ENCODE results near the gene NOL11. TPM values are rescaled to one million over a fixed set of nuclear protein-coding genes. Genes with fewer than 3 reads are reported as not detected.

NOL11 gene
- total RNA-seq, 1 donor from 2014 or later = 70.6 TPM

GRCh38 chr17:67707442-67707841 is 10.3 kb upstream of the NOL11 start:
- ATAC-seq (ENCODE audit: low read depth) = no peak
- no peaks in the 10 kb centered on the region for H3K9me3 Mint-ChIP-seq
- POLR2A ChIA-PET = interaction anchor here (1.3 kb wide), 1 partner anchor 10 kb away, joined by 3 read pairs; no protein-coding TSS in a partner anchor

DNA sequence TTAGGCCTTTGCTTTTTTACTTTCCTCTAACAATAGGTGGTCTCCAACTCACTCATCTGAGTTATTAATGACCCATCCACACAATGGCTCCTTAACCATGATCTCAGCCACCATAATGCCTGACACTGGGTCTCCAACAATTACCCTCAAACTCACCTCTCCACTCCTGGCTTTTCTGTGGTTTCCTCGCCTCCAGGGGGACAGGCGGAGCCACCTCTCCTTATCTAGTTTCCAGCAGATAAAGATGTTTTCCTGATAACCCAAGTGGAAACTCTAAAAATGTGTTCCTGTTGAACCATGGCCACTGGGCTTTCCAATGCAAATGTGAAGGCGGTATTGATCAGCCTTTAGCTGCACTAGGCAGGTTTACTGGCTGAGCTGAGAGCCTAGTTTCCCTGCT is 9.4 kb upstream of the NOL11 start:
- POLR2A ChIA-PET = no interaction called here
- Mint-ChIP-seq H3K4me3 (no peak overlapping the region), H3K9me3 (no peaks in the 10 kb centered on the region), H3K4me1 (no peaks in the 10 kb centered on the region), H3K36me3 (ENCODE audit: low read depth) (no peaks in the 10 kb centered on the region), H3K27ac (no peak overlapping the region), H3K27me3 (peaks cover 2% of the 10 kb centered on the region)
- no peak for ATAC-seq (ENCODE audit: low read depth)
- CTCF ChIA-PET = no interaction called here
- intact Hi-C loops (cut with micrococcal nuclease) = no loop called here
- no peak for DNase-seq
- no peak for TF ChIP-seq CTCF (IDR thresholded peaks at IDR 0.05)

More at GRCh38 chr17:67707442-67707841, 10.3 kb upstream of the NOL11 start:
- Mint-ChIP-seq H3K4me1 (no peaks in the 10 kb centered on the region), H3K27me3 (peaks cover 2% of the 10 kb centered on the region), H3K36me3 (ENCODE audit: low read depth) (no peaks in the 10 kb centered on the region), H3K4me3 (no peak overlapping the region), H3K27ac (no peak overlapping the region)
- no peak for DNase-seq
- TF ChIP-seq CTCF (IDR thresholded peaks at IDR 0.05) = no peak
- intact Hi-C loops (cut with micrococcal nuclease) = no loop called here
- CTCF ChIA-PET = no interaction called here

DNA sequence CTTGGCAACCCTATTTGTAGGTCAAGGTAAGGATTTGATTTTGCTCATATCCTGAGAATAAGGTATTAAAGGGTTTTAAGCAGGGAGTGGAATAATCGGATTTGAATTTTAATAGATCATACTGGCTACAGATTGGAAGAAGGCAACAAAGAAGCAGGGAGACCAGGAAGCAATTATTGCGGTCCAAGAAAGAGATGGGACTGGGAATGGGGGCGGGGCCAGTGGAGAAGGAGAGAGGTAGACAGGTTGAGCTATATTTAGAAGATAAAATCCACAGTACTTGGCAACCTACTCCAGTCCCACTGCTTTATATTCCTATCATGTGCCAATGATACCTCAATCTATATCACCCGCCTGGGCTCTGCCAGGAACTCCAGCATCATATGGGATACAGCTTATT is 5.8 kb upstream of the NOL11 start:
- intact Hi-C loops (cut with micrococcal nuclease) = no loop called here
- Mint-ChIP-seq H3K9me3 (no peaks in the 10 kb centered on the region), H3K27me3 (no peaks in the 10 kb centered on the region), H3K36me3 (ENCODE audit: low read depth) (no peaks in the 10 kb centered on the region), H3K27ac (no peak overlapping the region), H3K4me3 (no peak overlapping the region), H3K4me1 (peaks cover 5% of the 10 kb centered on the region)
- CTCF ChIA-PET = no interaction called here
- no peak for ATAC-seq (ENCODE audit: low read depth)
- POLR2A ChIA-PET = interaction anchor here (0.6 kb wide), 2 partner anchors 294 to 1002 kb away, joined by 4 to 8 read pairs; no protein-coding TSS in a partner anchor
- DNase-seq = no peak
- no peak for TF ChIP-seq CTCF (IDR thresholded peaks at IDR 0.05)

DNA sequence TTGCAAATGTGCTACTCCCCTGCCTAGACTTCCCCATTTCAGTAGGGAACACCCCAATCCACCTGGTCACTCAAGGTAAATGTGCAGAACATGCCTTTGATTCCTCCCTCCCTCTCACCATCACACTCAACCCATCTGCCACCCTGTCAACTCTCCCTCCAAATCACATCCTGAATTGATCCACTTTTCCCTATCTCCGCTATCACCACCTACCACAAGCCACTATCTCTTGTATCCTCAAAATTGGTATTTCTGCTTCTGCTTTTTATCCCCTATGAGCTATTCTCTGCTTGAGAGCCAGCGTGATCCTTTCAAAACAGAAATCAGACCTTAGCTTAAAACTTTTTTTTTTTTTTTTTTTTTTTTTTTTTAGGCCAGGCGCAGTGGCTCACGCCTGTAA is 5.4 kb upstream of the NOL11 start:
- TF ChIP-seq CTCF (IDR thresholded peaks at IDR 0.05) = no peak
- intact Hi-C loops (cut with micrococcal nuclease) = no loop called here
- Mint-ChIP-seq H3K27me3 (no peaks in the 10 kb centered on the region), H3K4me1 (peaks cover 9% of the 10 kb centered on the region), H3K36me3 (ENCODE audit: low read depth) (peaks cover under 1% of the 10 kb centered on the region), H3K27ac (no peak overlapping the region), H3K4me3 (no peak overlapping the region), H3K9me3 (no peaks in the 10 kb centered on the region)
- DNase-seq = no peak
- CTCF ChIA-PET = no interaction called here
- POLR2A ChIA-PET = interaction anchor here (0.6 kb wide), 2 partner anchors 294 to 1003 kb away, joined by 4 to 8 read pairs; no protein-coding TSS in a partner anchor
- no peak for ATAC-seq (ENCODE audit: low read depth)

GRCh38 chr17:67713169-67713568 is 4.6 kb upstream of the NOL11 start:
- H3K27me3 Mint-ChIP-seq = no peaks in the 10 kb centered on the region
- peaks cover 17% of the 10 kb centered on the region for H3K4me1 Mint-ChIP-seq
- H3K27ac Mint-ChIP-seq = no peak overlapping the region
- H3K36me3 Mint-ChIP-seq (ENCODE audit: low read depth) = peaks cover 8% of the 10 kb centered on the region
- H3K9me3 Mint-ChIP-seq = no peaks in the 10 kb centered on the region
- TF ChIP-seq CTCF (IDR thresholded peaks at IDR 0.05) = no peak
- CTCF ChIA-PET = no interaction called here
- no peak overlapping the region for H3K4me3 Mint-ChIP-seq
- intact Hi-C loops (cut with micrococcal nuclease) = no loop called here
- DNase-seq (no peak), ATAC-seq (ENCODE audit: low read depth) (no peak)
- POLR2A ChIA-PET = no interaction called here
